SU-DHL-6 (cell line): ENCODE results near the gene KRT82.

Experiments used
- H2AFZ ChIP-seq: fragments of 200-600 bp; sonication (generic); 2 replicates; pipeline ENCODE4 v1.6.1; 2014; ENCODE audit warnings: low read depth, mild to moderate bottlenecking, moderate library complexity, mixed read lengths, antibody characterized with exemption, low read length; ENCODE audit not compliant: severe bottlenecking
- H3F3A ChIP-seq: fragments of 200-600 bp; shearing (Covaris generic); 2 replicates; pipeline ENCODE4 v1.6.0; 2016; ENCODE audit warnings: antibody characterized with exemption, mild to moderate bottlenecking; ENCODE audit not compliant: insufficient read depth
- H3K27ac ChIP-seq: fragments of 200-600 bp; sonication (generic); 2 replicates; pipeline ENCODE4 v1.5.1; 2016; ENCODE audit warnings: low read depth, mild to moderate bottlenecking, low read length, moderate library complexity, mixed read lengths
- H3K27me3 ChIP-seq: fragments of 200-600 bp; sonication (generic), shearing (Covaris generic); 2 replicates; pipeline ENCODE4 v1.6.0; 2014; ENCODE audit warnings: mild to moderate bottlenecking, low read length
- H3K36me3 ChIP-seq: fragments of 200-600 bp; sonication (generic); 2 replicates; pipeline ENCODE4 v1.6.1; 2014; ENCODE audit warnings: mild to moderate bottlenecking, low read length, mixed read lengths
- H3K4me2 ChIP-seq: fragments of 300-600, 200-600 bp; shearing (Covaris generic), sonication (generic); 2 replicates; pipeline ENCODE4 v1.6.0; 2014; ENCODE audit warnings: low read length, low read depth, mild to moderate bottlenecking; ENCODE audit not compliant: poor library complexity, severe bottlenecking
- H3K4me3 ChIP-seq: fragments of 200-600 bp; sonication (generic); 2 replicates; pipeline ENCODE4 v1.5.1; 2014; ENCODE audit warnings: antibody characterized with exemption, low read length, mild to moderate bottlenecking, mixed read lengths; ENCODE audit not compliant: insufficient read depth, poor library complexity, severe bottlenecking
- H3K79me2 ChIP-seq: fragments of 200-600 bp; sonication (generic); 2 replicates; pipeline ENCODE4 v1.6.1; 2014; ENCODE audit warnings: mild to moderate bottlenecking, low read length, moderate library complexity; ENCODE audit not compliant: insufficient read depth
- H3K9ac ChIP-seq: fragments of 200-600 bp; sonication (generic); 2 replicates; pipeline ENCODE4 v1.7.0; 2014; ENCODE audit warnings: mild to moderate bottlenecking, low read length
- H3K9me2 ChIP-seq: fragments of 200-600 bp; sonication (generic); replicated peaks from 2 replicates; pipeline ENCODE4 v1.6.1; 2014; ENCODE audit warnings: low read length; ENCODE audit not compliant: insufficient read depth
- H3K9me3 ChIP-seq: fragments of 200-600 bp; sonication (generic); 2 replicates; pipeline ENCODE4 v1.6.1; 2014; ENCODE audit warnings: low read length, mixed read lengths; ENCODE audit not compliant: insufficient read depth
- H4K20me1 ChIP-seq: fragments of 200-600 bp; sonication (generic); 2 replicates; pipeline ENCODE4 v1.6.1; 2014; ENCODE audit warnings: low read depth, mild to moderate bottlenecking, antibody characterized with exemption, low read length, moderate library complexity, mixed read lengths
- EZH2phosphoT487 ChIP-seq: fragments of 200-600 bp; sonication (generic), shearing (Covaris generic); conservative IDR thresholded peaks from 2 replicates; pipeline ENCODE4 v1.6.1; 2018; ENCODE audit warnings: mild to moderate bottlenecking, antibody characterized with exemption, low read length, moderate library complexity, mixed read lengths
- TF ChIP-seq, protein P1 (sequence below): fragments of 200-600 bp; sonication (generic); IDR thresholded peaks from one replicate; pipeline ENCODE4 v1.5.1; 2017; ENCODE audit warnings: antibody characterized with exemption, mild to moderate bottlenecking, low read length, moderate library complexity; ENCODE audit not compliant: insufficient read depth, poor library complexity, severe bottlenecking

Gene KRT82

DNA sequence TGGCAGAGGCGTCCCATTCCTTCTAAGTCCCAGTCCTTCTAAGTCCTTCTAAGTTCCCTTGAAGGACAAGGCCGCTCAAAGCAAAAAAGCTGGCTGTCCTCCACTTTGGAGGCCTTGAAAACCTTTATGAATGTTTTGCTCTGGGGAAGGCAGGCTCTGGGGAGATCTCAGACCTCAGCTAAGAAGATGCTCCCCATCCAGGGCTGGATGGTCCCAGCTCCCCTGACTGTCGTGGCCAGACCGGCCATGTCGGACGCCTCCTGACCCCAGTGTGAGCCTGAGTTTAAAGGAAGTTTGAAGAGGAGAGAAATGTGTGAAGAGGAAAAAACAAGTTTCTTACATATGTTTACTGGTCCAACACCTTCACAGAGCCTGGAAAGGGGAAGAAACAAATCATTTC is 26.6 kb downstream of the KRT82 start:
- Histone ChIP-seq H4K20me1 (no peaks in the 10 kb centered on the region), H3F3A (no peaks in the 10 kb centered on the region), H3K9ac (no peak overlapping the region), H3K4me3 (no peak overlapping the region), H3K4me2 (no peak overlapping the region), H2AFZ (no peak overlapping the region), H3K79me2 (no peaks in the 10 kb centered on the region), H3K9me3 (no peaks in the 10 kb centered on the region), H3K9me2 (no peaks in the 10 kb centered on the region), H3K36me3 (no peaks in the 10 kb centered on the region), H3K27me3 (no peaks in the 10 kb centered on the region), H3K27ac (no peak overlapping the region)
- TF ChIP-seq, protein P1, sequence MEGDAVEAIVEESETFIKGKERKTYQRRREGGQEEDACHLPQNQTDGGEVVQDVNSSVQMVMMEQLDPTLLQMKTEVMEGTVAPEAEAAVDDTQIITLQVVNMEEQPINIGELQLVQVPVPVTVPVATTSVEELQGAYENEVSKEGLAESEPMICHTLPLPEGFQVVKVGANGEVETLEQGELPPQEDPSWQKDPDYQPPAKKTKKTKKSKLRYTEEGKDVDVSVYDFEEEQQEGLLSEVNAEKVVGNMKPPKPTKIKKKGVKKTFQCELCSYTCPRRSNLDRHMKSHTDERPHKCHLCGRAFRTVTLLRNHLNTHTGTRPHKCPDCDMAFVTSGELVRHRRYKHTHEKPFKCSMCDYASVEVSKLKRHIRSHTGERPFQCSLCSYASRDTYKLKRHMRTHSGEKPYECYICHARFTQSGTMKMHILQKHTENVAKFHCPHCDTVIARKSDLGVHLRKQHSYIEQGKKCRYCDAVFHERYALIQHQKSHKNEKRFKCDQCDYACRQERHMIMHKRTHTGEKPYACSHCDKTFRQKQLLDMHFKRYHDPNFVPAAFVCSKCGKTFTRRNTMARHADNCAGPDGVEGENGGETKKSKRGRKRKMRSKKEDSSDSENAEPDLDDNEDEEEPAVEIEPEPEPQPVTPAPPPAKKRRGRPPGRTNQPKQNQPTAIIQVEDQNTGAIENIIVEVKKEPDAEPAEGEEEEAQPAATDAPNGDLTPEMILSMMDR = no peak
- TF ChIP-seq EZH2phosphoT487 = no peak

DNA sequence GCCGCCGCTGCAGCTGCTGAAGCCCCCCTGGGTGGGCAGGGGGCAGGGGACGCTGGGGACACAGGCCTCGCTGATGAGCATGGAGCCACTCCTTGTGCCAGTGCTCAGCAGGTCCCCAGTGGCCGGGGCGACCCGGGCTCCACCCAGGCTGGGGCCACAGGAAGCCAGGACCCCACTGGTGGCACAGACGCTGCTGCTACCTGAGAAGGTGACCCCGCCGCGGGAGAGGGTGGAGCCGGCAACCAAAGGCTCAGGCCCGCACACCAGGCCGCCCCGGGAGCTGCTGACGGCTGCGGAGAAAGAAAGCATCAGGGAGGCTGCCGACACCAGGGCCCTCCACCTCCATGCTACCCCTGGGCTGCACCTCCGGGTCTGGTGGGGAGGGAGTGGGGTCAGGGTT is 28.0 kb downstream of the KRT82 start:
- H3K9me2 ChIP-seq = no peaks in the 10 kb centered on the region
- no peak overlapping the region for H2AFZ ChIP-seq
- no peak overlapping the region for H3K4me2 ChIP-seq
- TF ChIP-seq, protein P1 = no peak
- TF ChIP-seq EZH2phosphoT487 = no peak
- no peaks in the 10 kb centered on the region for H3F3A ChIP-seq
- no peaks in the 10 kb centered on the region for H3K27me3 ChIP-seq
- H3K4me3 ChIP-seq = no peak overlapping the region
- no peaks in the 10 kb centered on the region for H4K20me1 ChIP-seq
- H3K79me2 ChIP-seq = no peaks in the 10 kb centered on the region
- H3K9me3 ChIP-seq = no peaks in the 10 kb centered on the region
- no peak overlapping the region for H3K9ac ChIP-seq
- H3K36me3 ChIP-seq = no peaks in the 10 kb centered on the region
- H3K27ac ChIP-seq = no peak overlapping the region

DNA sequence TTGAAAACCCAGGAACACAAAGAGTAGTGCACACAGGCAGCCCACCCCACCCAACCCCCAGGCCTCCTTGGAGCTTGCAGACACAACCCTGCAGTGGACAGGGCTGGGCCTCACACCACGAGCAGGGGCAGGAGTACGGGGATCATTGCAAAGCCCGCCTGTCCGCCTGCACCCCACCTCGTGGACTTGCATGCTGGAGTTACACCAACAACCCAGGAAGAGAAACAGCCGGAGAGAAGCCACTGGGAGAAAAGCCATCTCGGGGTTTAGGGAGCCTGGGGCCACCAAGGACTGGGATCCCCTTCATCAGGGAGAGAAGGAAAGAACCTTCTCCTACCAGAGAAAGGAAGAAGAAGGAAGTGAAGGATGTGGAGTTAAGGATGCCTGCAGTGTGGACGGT is 28.9 kb downstream of the KRT82 start:
- no peaks in the 10 kb centered on the region for H3K36me3 ChIP-seq
- H3K9ac ChIP-seq = no peak overlapping the region
- H3F3A ChIP-seq = no peaks in the 10 kb centered on the region
- no peaks in the 10 kb centered on the region for H3K79me2 ChIP-seq
- H4K20me1 ChIP-seq = no peaks in the 10 kb centered on the region
- H3K4me2 ChIP-seq = no peak overlapping the region
- TF ChIP-seq, protein P1 = no peak
- no peak for TF ChIP-seq EZH2phosphoT487
- no peaks in the 10 kb centered on the region for H3K9me3 ChIP-seq
- H3K4me3 ChIP-seq = no peak overlapping the region
- no peak overlapping the region for H3K27ac ChIP-seq
- no peaks in the 10 kb centered on the region for H3K27me3 ChIP-seq
- no peak overlapping the region for H2AFZ ChIP-seq
- H3K9me2 ChIP-seq = no peaks in the 10 kb centered on the region
